HCT116 (cell line): ENCODE data around the gene GOLGA6L7. TPM values are rescaled to one million over a fixed set of nuclear protein-coding genes. Genes with fewer than 3 reads are reported as not detected.

ENCODE experiments used
- ATAC-seq: fragments of 200-7000 bp; cut with Tn5 transposase; 2 replicates; pipeline ENCODE4 v1.9.1; 2020; ENCODE audit warnings: mild to moderate bottlenecking, moderate library complexity
- BruUV-seq: library from RNA; stranded (reverse); fragments of 400-500 nt; replicated peaks from 2 replicates; lab custom pipeline; 2021; lab: Mats Ljungman, UMichigan
- CTCF ChIA-PET: fragments of 300-600 bp; sonication (Branson Sonifier 250); formaldehyde crosslinking; loops from one replicate; lab custom pipeline; 2021; ENCODE audit warnings: antibody characterized with exemption; lab: Charles Lee
- POLR2A ChIA-PET: fragments of 300-600, 350-600 bp; sonication (Branson Sonifier 250); formaldehyde crosslinking; loops from one replicate; lab custom pipeline; 2021; ENCODE audit warnings: antibody characterized with exemption; lab: Charles Lee
- RAD21 ChIA-PET, 2 experiments: fragments of 300-600 bp; sonication (Branson Sonifier 250); formaldehyde crosslinking; loops; one replicate each; lab custom pipeline; 2023; ENCODE audit warnings: low total read pairs in 2 of 2; ENCODE audit not compliant: uncharacterized antibody in 2 of 2, unreplicated experiment in 2 of 2, low non-redundant PET in 1 of 2; lab: Charles Lee
- DNase-seq: peaks from one replicate; pipeline ENCODE4 v3.0.0-alpha.2; 2010; ENCODE audit warnings: low read depth, low spot score
- H2AFZ ChIP-seq: fragments of 200-600 bp; shearing (Covaris generic), sonication (generic); 2 replicates; pipeline ENCODE4 v1.6.1; 2017; ENCODE audit warnings: low read depth, mixed run types, mixed read lengths, antibody characterized with exemption, low read length; ENCODE audit not compliant: poor library complexity, severe bottlenecking
- H3K27ac ChIP-seq: 2 replicates; pipeline ENCODE4 v1.5.1; 2012; ENCODE audit warnings: low read depth, low read length
- H3K27me3 ChIP-seq: fragments of 200-600 bp; sonication (generic); 2 replicates; pipeline ENCODE4 v1.6.1; 2016; ENCODE audit warnings: mixed run types, low read length, mixed read lengths; ENCODE audit not compliant: insufficient read depth
- H3K36me3 ChIP-seq, 2 experiments: fragments of 200-500 bp in 1 of 2; fragments of 200-600 bp in 1 of 2; sonication (Bioruptor generic) in 1 of 2; sonication (generic) in 1 of 2; 2 replicates each; pipeline versions ENCODE4 v1.5.1 to v1.6.1; 2014 to 2016; ENCODE audit warnings: low read length in 2 of 2, inconsistent platforms in 1 of 2, mixed read lengths in 1 of 2, mixed run types in 1 of 2; ENCODE audit not compliant: insufficient read depth in 2 of 2, control insufficient read depth in 1 of 2
- H3K4me1 ChIP-seq, 2 experiments: fragments of 200-600 bp in 1 of 2; sonication (generic) in 1 of 2; 2 replicates each; pipeline versions ENCODE4 v1.5.1 to v1.6.1; 2012 to 2017; ENCODE audit warnings: low read length in 2 of 2, inconsistent platforms in 1 of 2, mild to moderate bottlenecking in 1 of 2, mixed read lengths in 1 of 2, mixed run types in 1 of 2, moderate library complexity in 1 of 2; ENCODE audit not compliant: insufficient read depth in 2 of 2, control insufficient read depth in 1 of 2
- H3K4me2 ChIP-seq: fragments of 200-600 bp; sonication (generic); 2 replicates; pipeline ENCODE4 v1.6.1; 2017; ENCODE audit warnings: mixed run types, low read length, mixed read lengths
- H3K4me3 ChIP-seq, 2 experiments: fragments of 200-600 bp in 1 of 2; sonication (generic) in 1 of 2; replicated peaks in 1 of 2; 2 replicates each; pipeline ENCODE4 v1.5.1; 2011 to 2016; ENCODE audit warnings: low read length in 2 of 2, control low read depth in 1 of 2, low read depth in 1 of 2, mild to moderate bottlenecking in 1 of 2, mixed read lengths in 1 of 2, mixed run types in 1 of 2
- H3K79me2 ChIP-seq: fragments of 200-600 bp; sonication (generic); 2 replicates; pipeline ENCODE4 v1.6.1; 2017; ENCODE audit warnings: mild to moderate bottlenecking, mixed run types, low read length, moderate library complexity, mixed read lengths; ENCODE audit not compliant: insufficient read depth
- H3K9ac ChIP-seq: fragments of 200-600 bp; sonication (generic); 2 replicates; pipeline ENCODE4 v1.6.1; 2016; ENCODE audit warnings: low read length, mixed read lengths
- H3K9me2 ChIP-seq: fragments of 200-600 bp; sonication (generic), shearing (Covaris generic); 2 replicates; pipeline ENCODE4 v1.6.1; 2017; ENCODE audit warnings: mixed run types, mild to moderate bottlenecking, moderate library complexity; ENCODE audit not compliant: insufficient read depth
- H3K9me3 ChIP-seq, 2 experiments: fragments of 200-500 bp in 1 of 2; fragments of 200-600 bp in 1 of 2; sonication (Bioruptor generic) in 1 of 2; sonication (generic) in 1 of 2; 2 replicates each; pipeline ENCODE4 v1.6.1; 2014 to 2017; ENCODE audit warnings: low read length in 2 of 2, mixed read lengths in 2 of 2, inconsistent platforms in 1 of 2, low read depth in 1 of 2, mild to moderate bottlenecking in 1 of 2, mixed run types in 1 of 2, moderate library complexity in 1 of 2; ENCODE audit not compliant: control insufficient read depth in 1 of 2, insufficient read depth in 1 of 2
- H4K20me1 ChIP-seq: fragments of 200-600 bp; sonication (generic), shearing (Covaris generic); 2 replicates; pipeline ENCODE4 v1.6.1; 2017; ENCODE audit warnings: mixed run types, mild to moderate bottlenecking, moderate library complexity; ENCODE audit not compliant: insufficient read depth
- CBX3 ChIP-seq: IDR thresholded peaks from 2 replicates; pipeline ENCODE4 v1.6.1; 2012; ENCODE audit warnings: low read depth
- ELF1 ChIP-seq: IDR thresholded peaks from 2 replicates; pipeline ENCODE4 v1.6.1; 2012; ENCODE audit warnings: low read depth, borderline replicate concordance
- RAD21 ChIP-seq: IDR thresholded peaks from 2 replicates; pipeline ENCODE4 v1.6.1; 2012; ENCODE audit warnings: low read depth, mild to moderate bottlenecking
- SIN3A ChIP-seq: IDR thresholded peaks from 2 replicates; pipeline ENCODE4 v1.6.1; 2012; ENCODE audit warnings: low read depth
- SP1 ChIP-seq: IDR thresholded peaks from 2 replicates; pipeline ENCODE4 v1.6.1; 2012; ENCODE audit warnings: low read depth
- SRF ChIP-seq: IDR thresholded peaks from 2 replicates; pipeline ENCODE4 v1.6.1; 2012; ENCODE audit warnings: low read depth
- intact Hi-C: fragments of 100-400 bp; cut with micrococcal nuclease; formaldehyde crosslinking; loops from 2 replicates; pipeline ENCODE4 v1.10.0; 2022
- total RNA-seq: library from RNA; stranded (reverse); gene quantifications from one replicate; pipeline ENCODE4 v1.2.1, GENCODE V29; 2021; ENCODE audit not compliant: unreplicated experiment
- TF ChIP-seq, protein P1 (sequence below): IDR thresholded peaks from 2 replicates; pipeline ENCODE4 v1.6.1; 2011; ENCODE audit warnings: mild to moderate bottlenecking, low read length, moderate library complexity; ENCODE audit not compliant: insufficient replicate concordance; ENCODE audit errors: extremely low read depth
- TF ChIP-seq, protein P2 (sequence below): IDR thresholded peaks from 2 replicates; pipeline ENCODE4 v1.6.1; 2012
- TF ChIP-seq, protein P3 (sequence below): IDR thresholded peaks from 2 replicates; pipeline ENCODE4 v1.6.1; 2012; ENCODE audit warnings: low read depth

Gene GOLGA6L7
- total RNA-seq, 1 experiment from 2014 or later: not detected

DNA sequence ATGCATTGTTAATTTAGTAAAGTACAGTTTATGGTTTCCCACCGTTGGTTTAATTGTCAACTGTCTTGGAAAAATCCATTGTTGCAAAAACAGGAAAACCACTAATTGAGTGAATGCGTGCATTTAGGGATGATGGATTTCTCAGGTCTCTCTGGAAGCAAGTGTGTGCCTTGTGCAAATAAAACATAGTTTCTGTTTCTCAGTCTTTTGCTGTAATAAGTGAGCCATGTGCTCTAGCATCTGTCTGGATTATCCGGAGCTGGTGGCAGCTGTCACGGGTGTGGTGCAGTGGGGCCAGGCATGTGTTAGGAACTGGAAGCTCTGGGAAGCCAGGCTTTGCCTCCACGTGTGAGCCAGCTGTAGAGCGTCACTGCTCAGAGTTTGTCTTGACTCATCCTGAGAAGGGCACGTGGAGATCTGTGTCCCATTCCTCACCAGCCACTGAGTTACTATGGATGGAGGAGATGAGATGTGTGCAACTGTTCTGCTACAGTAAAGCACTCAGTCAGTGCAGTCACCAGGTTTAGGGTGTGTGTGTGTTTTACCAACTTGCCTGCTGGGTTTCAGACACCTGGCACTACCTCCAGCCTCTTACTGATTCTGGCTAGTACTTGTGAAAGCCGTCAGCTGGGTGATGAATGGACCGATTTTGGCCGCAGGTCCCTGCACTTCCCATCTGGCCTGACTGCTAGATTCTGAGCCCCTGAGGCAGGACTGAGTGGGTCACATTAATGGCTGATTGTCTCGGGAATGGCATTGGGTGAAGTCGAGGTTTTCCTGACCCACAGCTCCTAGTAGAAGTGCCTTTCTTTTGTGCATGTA lies 44.6 kb upstream of the GOLGA6L7 start:
- H3K27ac ChIP-seq: no peak overlapping the region
- H4K20me1 ChIP-seq: no peaks in the 10 kb centered on the region
- no peaks in the 10 kb centered on the region for H3K36me3 ChIP-seq
- H3K9me3 ChIP-seq: no peaks in the 10 kb centered on the region
- no peaks in the 10 kb centered on the region for H3K79me2 ChIP-seq
- ChIA-PET RAD21 (no interaction called here), CTCF (no interaction called here), POLR2A (no interaction called here)
- no peak overlapping the region for H3K9ac ChIP-seq
- no peaks in the 10 kb centered on the region for H3K27me3 ChIP-seq
- H3K4me3 ChIP-seq: no peak overlapping the region
- no peaks in the 10 kb centered on the region for H3K9me2 ChIP-seq
- H3K4me2 ChIP-seq: no peak overlapping the region
- peaks cover 2 to 7% of the 10 kb centered on the region in 2 experiments; a peak in 3 of 4 replicates for H3K4me1 ChIP-seq
- H2AFZ ChIP-seq: no peak overlapping the region
- ATAC-seq (no peak), DNase-seq (no peak)
- BruUV-seq: no TSS peak
- intact Hi-C loops: no loop called here
- no peak for TF ChIP-seq SIN3A
- TF ChIP-seq, protein P1, sequence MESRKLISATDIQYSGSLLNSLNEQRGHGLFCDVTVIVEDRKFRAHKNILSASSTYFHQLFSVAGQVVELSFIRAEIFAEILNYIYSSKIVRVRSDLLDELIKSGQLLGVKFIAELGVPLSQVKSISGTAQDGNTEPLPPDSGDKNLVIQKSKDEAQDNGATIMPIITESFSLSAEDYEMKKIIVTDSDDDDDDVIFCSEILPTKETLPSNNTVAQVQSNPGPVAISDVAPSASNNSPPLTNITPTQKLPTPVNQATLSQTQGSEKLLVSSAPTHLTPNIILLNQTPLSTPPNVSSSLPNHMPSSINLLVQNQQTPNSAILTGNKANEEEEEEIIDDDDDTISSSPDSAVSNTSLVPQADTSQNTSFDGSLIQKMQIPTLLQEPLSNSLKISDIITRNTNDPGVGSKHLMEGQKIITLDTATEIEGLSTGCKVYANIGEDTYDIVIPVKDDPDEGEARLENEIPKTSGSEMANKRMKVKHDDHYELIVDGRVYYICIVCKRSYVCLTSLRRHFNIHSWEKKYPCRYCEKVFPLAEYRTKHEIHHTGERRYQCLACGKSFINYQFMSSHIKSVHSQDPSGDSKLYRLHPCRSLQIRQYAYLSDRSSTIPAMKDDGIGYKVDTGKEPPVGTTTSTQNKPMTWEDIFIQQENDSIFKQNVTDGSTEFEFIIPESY: no peak
- no peak for TF ChIP-seq SP1
- TF ChIP-seq ELF1: no peak
- TF ChIP-seq RAD21: no peak
- TF ChIP-seq, protein P2, sequence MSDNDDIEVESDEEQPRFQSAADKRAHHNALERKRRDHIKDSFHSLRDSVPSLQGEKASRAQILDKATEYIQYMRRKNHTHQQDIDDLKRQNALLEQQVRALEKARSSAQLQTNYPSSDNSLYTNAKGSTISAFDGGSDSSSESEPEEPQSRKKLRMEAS: no peak
- no peak for TF ChIP-seq CBX3
- TF ChIP-seq, protein P3, sequence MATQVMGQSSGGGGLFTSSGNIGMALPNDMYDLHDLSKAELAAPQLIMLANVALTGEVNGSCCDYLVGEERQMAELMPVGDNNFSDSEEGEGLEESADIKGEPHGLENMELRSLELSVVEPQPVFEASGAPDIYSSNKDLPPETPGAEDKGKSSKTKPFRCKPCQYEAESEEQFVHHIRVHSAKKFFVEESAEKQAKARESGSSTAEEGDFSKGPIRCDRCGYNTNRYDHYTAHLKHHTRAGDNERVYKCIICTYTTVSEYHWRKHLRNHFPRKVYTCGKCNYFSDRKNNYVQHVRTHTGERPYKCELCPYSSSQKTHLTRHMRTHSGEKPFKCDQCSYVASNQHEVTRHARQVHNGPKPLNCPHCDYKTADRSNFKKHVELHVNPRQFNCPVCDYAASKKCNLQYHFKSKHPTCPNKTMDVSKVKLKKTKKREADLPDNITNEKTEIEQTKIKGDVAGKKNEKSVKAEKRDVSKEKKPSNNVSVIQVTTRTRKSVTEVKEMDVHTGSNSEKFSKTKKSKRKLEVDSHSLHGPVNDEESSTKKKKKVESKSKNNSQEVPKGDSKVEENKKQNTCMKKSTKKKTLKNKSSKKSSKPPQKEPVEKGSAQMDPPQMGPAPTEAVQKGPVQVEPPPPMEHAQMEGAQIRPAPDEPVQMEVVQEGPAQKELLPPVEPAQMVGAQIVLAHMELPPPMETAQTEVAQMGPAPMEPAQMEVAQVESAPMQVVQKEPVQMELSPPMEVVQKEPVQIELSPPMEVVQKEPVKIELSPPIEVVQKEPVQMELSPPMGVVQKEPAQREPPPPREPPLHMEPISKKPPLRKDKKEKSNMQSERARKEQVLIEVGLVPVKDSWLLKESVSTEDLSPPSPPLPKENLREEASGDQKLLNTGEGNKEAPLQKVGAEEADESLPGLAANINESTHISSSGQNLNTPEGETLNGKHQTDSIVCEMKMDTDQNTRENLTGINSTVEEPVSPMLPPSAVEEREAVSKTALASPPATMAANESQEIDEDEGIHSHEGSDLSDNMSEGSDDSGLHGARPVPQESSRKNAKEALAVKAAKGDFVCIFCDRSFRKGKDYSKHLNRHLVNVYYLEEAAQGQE: no peak
- TF ChIP-seq SRF: no peak
